Mucosa of gallbladder (tissue), 1 donor: ENCODE measurements around the gene FAM200A. TPM values are rescaled to one million over a fixed set of nuclear protein-coding genes. Genes with fewer than 3 reads are reported as not detected.
A peak's percentile ranks its signal among the peaks of the same experiment; 100 is the strongest.
"Not testable (repeated sequence)": the region's sequence is repeated elsewhere in the genome, so short reads cannot be mapped to it uniquely, and the experiment has no call there.

Experiments
- DNase-seq: peaks from one replicate; pipeline ENCODE4 v3.0.0-alpha.2; 2020; ENCODE audit warnings: low spot score
- total RNA-seq: library from RNA; stranded (reverse); gene quantifications from one replicate; pipeline ENCODE4 v1.2.1, GENCODE V29; 2021
- donor health status: DM: no; HTN: no; CAD: no.

FAM200A gene
- 7.3 TPM for total RNA-seq

GRCh38 chr7:99551767-99552463 is at the start of gene FAM200A:
FAM200A (minus strand) TSS chr7:99552114; CDS start chr7:99548407, 3,707 bp downstream.
- DNase-seq, result peak; percentile 90

- no peak for DNase-seq
Observed at GRCh38 chr7:99599836-99600235, 47.9 kb upstream of the FAM200A start.

DNA sequence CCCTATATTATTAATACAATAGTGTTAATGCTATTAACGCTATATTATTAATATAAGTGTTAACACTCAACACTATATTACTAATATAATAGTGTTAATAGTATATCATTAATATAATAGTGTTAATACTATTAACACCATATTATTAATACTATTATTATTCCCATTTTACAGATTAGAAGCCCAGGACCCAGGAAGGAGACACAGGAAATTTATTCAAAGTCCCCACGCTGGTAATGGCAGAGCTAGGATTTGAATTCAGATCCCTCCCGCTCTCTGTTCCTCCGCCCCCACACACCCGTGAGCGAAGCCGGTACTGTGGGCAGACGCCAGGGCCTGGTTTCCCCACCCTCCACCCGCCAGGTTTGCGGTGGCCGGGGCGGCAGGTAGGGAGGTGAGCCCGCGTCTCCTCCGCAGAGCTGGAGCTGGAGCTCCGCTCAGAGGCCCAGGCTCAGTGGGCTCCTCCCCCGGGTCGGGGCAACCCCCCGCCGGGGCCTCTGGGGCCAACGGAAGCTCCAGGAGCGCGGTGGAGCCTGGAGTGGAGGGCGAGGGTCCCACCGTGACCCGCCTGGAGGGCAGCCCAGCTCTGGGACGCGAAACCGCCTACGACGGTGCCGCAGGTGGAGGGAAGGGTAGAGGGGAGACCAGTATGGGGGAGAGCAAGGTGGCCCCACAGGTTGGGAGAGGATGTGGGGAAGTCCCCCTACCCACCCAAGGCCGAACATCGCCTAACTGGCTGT is 46.0 kb upstream of the FAM200A start, which contains the start of gene TMEM225B:
TMEM225B (plus strand) TSS at position 506 of the 740 bp plus-strand sequence. CDS start 6,122 bp downstream, outside the sequence.
- DNase-seq, result no peak

- no peak for DNase-seq
Observed at GRCh38 chr7:99596408-99596955, 44.6 kb upstream of the FAM200A start.

DNA sequence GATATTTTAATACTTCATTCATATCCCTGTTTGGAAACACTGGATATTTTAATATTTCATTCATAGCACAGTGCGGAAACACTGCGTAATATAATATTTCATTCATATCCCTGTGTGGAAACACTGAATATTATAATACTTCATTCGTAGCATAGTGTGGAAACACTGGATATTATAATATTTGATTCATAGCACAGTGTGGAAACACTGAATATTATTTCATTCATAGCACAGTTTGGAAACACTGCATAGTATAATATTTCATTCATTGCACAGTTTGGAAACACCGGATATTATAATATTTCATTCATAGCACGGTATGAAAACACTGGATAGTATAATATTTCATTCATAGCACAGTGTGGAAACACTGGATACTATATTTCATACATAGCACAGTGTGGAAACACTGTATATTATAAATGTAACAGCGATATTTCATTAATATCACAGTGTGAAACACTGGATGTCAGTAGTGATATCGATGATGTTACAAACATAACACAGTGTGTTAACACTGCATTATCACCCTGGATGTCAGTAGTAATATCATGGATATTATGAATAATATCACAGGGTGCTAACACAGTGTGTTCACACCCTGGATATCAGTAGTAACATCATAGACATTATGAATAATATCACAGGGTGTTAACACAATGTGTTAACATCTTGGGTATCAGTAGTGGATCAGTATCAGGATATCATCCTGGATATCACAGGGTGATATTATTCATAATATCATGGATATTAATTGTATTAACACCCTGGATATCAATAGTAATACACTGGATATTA is 43.2 kb upstream of the FAM200A start:
- no peak for DNase-seq

- DNase-seq, result no peak
Observed at GRCh38 chr7:99588868-99589267, 37.0 kb upstream of the FAM200A start.

DNA sequence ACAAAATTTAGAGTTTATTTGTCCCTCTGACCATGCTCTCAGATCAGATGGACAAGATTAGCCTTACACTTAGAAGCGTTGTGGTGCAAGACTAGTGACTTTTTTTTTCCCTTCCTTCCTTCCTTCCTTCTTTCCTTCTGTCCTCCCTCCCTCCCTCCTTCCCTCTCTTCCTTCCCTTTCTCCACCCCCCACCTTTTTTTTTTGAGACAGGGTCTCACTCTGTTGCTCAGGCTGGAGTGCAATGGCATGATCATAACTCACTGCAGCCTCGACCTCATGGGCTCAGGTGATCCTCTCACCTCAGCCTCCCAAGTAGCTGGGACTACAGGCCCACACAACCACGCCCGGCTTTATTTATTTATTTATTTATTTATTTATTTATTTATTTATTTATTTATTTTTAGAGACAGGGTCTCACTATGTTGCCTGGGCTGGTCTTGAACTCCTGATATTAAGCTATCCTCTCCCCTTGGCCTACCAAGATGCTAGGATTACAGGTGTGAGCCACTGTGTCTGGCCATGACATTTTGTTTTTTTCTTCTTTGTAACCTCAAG is 28.9 kb upstream of the FAM200A start:
- DNase-seq, result not testable (repeated sequence)

DNA sequence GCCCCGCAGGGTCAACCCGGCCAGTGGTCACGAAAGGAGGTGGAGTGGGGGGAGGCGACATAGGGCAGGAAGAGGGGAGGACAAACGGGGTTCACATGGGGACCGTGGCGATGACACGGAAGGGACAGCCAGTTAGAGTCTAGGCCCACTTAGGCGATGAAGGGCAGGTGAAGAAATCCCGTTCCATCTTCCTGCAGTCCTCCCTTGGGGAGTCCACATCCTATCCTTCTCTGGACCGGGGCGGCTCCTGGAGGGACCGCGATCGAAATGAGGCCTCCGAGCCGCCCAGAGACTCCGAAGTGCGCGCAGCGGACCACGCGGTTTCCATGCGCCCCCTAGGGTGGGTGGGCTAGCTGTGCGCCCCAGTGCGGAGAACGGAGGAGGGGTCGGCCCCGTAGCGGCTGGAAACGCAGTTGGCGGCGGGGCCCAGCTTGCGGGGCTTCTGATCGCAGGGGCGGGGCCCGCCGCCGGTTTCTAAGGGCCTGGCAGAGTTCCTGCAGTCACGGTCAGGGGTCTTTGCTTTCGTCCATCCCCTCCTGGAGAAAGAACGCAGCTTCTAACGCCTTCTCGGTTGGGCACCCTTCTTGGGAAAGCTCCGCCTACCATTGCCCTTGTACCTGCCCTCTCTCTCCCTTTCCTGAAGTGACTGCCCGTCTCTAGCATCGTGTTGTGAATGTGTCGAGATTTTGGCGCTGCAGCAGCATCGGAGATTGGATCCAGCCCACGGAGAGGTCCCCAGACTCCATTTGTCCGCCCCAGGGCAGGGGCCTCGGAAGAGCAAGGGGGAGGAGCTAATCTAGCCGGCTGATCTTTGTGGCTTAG is 28.3 kb upstream of the FAM200A start:
- no peak for DNase-seq

- DNase-seq, result no peak
Observed at GRCh38 chr7:99579281-99579955, 27.5 kb upstream of the FAM200A start.

DNA sequence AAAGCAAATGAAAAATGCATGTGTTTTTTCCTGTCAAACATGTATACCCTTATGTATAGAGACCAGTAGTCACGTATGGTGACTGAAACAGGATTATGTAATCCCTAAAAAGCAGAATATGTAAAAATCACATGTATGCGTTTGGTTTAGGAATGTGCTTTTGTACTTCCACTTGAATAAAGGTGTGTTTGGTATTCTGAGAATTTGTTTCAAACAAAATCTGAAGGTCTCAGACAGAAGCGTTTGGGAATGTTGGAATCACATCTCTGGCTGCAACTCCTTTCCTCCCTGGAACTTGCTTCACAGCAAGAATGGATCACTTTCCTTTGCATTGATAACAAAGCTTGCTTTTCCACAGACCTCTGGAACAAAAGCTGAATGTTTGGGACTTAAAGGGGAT is 24.3 kb upstream of the FAM200A start:
- DNase-seq, result no peak

DNA sequence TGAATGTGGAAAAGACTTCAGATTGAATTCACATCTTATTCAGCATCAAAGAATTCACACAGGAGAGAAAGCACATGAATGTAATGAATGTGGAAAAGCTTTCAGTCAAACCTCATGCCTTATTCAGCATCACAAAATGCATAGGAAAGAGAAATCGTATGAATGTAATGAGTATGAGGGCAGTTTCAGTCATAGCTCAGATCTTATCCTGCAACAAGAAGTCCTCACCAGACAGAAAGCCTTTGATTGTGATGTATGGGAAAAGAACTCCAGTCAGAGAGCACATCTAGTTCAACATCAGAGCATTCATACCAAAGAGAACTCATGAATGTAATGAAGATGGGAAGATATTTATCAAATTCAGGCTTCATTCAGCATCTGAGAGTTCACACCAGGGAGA is 21.3 kb upstream of the FAM200A start:
- DNase-seq, result no peak

- no peak for DNase-seq
Observed at GRCh38 chr7:99571768-99572167, 19.9 kb upstream of the FAM200A start.

DNA sequence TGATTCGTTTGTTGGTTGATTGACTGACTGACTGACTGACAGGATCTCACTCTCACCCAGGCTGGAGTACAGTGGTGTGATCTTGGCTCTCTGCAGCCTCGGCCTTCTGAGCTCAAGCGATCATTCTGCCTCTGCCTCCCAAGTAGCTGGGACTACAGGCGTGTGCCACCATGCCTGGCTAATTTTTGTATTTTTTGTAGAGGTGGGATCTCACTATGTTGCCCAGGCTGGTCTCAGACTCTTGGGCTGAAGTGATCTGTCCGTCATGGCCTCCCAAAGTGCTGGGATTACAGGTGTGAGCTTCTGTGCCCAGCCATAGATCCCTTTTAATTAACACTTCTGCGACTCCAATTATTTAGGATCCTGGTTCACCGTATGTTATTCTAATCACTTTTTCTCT is 16.9 kb upstream of the FAM200A start:
- not testable (repeated sequence) for DNase-seq

GRCh38 chr7:99563650-99564049 is 11.7 kb upstream of the FAM200A start:
- no peak for DNase-seq

DNA sequence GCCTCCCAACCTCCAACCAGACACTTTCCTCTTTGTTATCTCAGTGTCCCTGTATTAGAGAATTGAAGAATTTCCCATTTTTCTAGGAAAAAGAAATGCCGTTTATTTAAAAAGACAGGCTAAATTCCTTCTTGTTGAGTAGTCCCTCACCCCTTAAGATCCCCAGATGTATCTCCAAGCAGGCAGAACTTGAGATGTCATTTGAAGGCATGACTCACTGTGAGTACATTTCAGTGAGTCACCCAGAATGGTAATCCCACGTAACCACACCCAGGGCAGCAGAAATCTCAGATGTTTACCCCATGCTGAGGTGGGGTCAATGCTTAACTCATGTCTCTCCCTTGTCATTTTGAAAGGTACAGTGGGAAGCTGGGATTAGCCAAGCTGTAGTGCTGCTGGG is 10.9 kb upstream of the FAM200A start:
- no peak for DNase-seq

- no peak for DNase-seq
Observed at GRCh38 chr7:99562114-99562784, 10.3 kb upstream of the FAM200A start.

- DNase-seq, result no peak
Observed at GRCh38 chr7:99561737-99562051, 9.8 kb upstream of the FAM200A start.

DNA sequence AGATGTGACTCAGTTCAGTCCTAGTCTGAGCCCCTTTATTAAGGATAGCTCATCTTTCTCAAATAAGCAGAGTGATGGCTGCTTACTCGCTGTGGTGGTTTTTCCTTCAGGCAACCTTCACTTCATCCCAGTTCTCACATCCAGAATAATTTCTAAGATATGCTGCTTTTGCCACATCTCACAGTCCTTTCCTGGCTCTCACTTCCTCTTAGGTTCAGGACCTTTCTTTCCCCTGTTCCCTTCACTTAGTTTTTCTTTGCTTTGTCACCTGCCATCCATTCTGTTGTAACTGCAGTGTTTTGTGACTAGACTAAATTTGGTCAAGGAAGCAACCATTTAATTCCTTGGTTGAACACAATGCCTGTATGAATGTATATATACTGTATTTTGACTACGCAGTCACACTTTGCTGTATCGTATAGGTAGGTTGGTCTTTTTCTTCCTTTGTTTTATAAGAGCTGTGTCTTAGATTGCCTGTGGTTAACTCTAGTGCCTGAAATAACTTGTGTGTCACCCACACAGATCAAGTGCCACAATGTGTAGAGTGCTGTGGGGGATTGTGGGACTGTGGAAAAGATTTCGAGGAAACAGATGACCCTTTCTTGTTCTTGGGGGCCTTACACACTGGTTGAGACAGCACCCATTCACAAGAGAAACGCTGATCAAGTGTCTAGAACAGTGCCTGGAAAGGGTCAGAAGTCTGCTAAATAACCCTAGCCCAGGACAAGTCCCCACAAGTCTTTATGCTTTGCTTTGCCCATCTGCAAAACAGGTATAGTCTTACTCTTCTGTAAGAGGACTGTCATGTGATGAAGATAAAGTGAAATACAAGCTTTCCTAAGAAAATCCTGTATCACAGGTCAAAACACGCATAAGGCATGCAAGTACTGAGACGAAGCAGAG is 9.2 kb upstream of the FAM200A start:
- no peak for DNase-seq
